OCI-LY7 (cell line): ENCODE measurements around the gene MAP7D2. TPM values are rescaled to one million over a fixed set of nuclear protein-coding genes. Genes with fewer than 3 reads are reported as not detected.
"Not testable (repeated sequence)": the region's sequence is repeated elsewhere in the genome, so short reads cannot be mapped to it uniquely, and the experiment has no call there.

ENCODE experiments used
- BruUV-seq: library from RNA; stranded (reverse); fragments of 400-500 nt; replicated peaks from 2 replicates; lab custom pipeline; 2021; lab: Mats Ljungman, UMichigan
- CTCF ChIA-PET: fragments of 300-600 bp; sonication (Branson Sonifier 250); formaldehyde crosslinking; loops from one replicate; lab custom pipeline; 2022; ENCODE audit warnings: antibody characterized with exemption; ENCODE audit not compliant: unreplicated experiment; lab: Charles Lee
- POLR2A ChIA-PET: fragments of 300-600 bp; sonication (Branson Sonifier 250); formaldehyde crosslinking; loops from one replicate; lab custom pipeline; 2022; ENCODE audit warnings: antibody characterized with exemption; lab: Charles Lee
- DNase-seq: peaks from one replicate; pipeline ENCODE4 v3.0.0-alpha.2; 2015; ENCODE audit warnings: low spot score
- H2AFZ ChIP-seq: fragments of 200-600 bp; sonication (generic), shearing (Covaris generic); 2 replicates; pipeline ENCODE4 v1.6.1; 2014; ENCODE audit warnings: mild to moderate bottlenecking, antibody characterized with exemption, low read length, moderate library complexity
- H3K27ac ChIP-seq: fragments of 200-600 bp; sonication (generic); 2 replicates; pipeline ENCODE4 v1.5.1; 2014; ENCODE audit warnings: mixed run types, low read depth, mild to moderate bottlenecking, moderate library complexity, low read length, inconsistent platforms; ENCODE audit not compliant: poor library complexity, severe bottlenecking
- H3K36me3 ChIP-seq: fragments of 200-600 bp; sonication (generic); 2 replicates; pipeline ENCODE4 v1.6.1; 2014; ENCODE audit warnings: mild to moderate bottlenecking, antibody characterized with exemption, low read length, moderate library complexity, mixed read lengths; ENCODE audit not compliant: insufficient read depth
- H3K4me1 ChIP-seq: fragments of 200-600 bp; sonication (generic); 2 replicates; pipeline ENCODE4 v1.5.1; 2014; ENCODE audit warnings: mild to moderate bottlenecking, low read length; ENCODE audit not compliant: insufficient read depth, poor library complexity, severe bottlenecking
- H3K4me2 ChIP-seq: fragments of 200-600 bp; sonication (generic); 2 replicates; pipeline ENCODE4 v1.6.1; 2014; ENCODE audit warnings: mild to moderate bottlenecking, low read length
- H3K4me3 ChIP-seq: fragments of 200-600 bp; sonication (generic); 2 replicates; pipeline ENCODE4 v1.5.1; 2014; ENCODE audit warnings: mild to moderate bottlenecking, low read depth, low read length; ENCODE audit not compliant: poor library complexity, severe bottlenecking
- H3K79me2 ChIP-seq: fragments of 200-600 bp; sonication (generic); 2 replicates; pipeline ENCODE4 v1.6.1; 2016; ENCODE audit warnings: low read depth, mild to moderate bottlenecking, low read length, moderate library complexity, mixed read lengths; ENCODE audit not compliant: insufficient read depth
- H3K9me2 ChIP-seq: fragments of 200-600 bp; sonication (generic); 2 replicates; pipeline ENCODE4 v1.6.1; 2016; ENCODE audit warnings: mild to moderate bottlenecking, low read length, mixed read lengths; ENCODE audit not compliant: insufficient read depth
- H3K9me3 ChIP-seq: fragments of 200-600 bp; sonication (generic); 2 replicates; pipeline ENCODE4 v1.6.1; 2014; ENCODE audit warnings: mild to moderate bottlenecking, mixed run types, low read length, mixed read lengths
- H4K20me1 ChIP-seq: fragments of 200-600 bp; sonication (generic); 2 replicates; pipeline ENCODE4 v1.6.1; 2014; ENCODE audit warnings: mild to moderate bottlenecking, antibody characterized with exemption, low read length, moderate library complexity, mixed read lengths; ENCODE audit not compliant: insufficient read depth
- CTCF ChIP-seq: fragments of 200-600 bp; sonication (generic); conservative IDR thresholded peaks from 2 replicates; pipeline ENCODE4 v1.5.1; 2014; ENCODE audit warnings: mild to moderate bottlenecking, antibody characterized with exemption, low read length, moderate library complexity, mixed read lengths
- EZH2phosphoT487 ChIP-seq: fragments of 200-600 bp; sonication (generic); IDR thresholded peaks from 2 replicates; pipeline ENCODE4 v1.6.1; 2018; ENCODE audit warnings: low read depth, borderline replicate concordance, mild to moderate bottlenecking, mixed run types, antibody characterized with exemption, low read length, moderate library complexity, mixed read lengths
- intact Hi-C: fragments of 100-400 bp; cut with micrococcal nuclease; formaldehyde crosslinking; loops from one replicate; pipeline ENCODE4 v1.10.0; 2022; ENCODE audit not compliant: unreplicated experiment
- total RNA-seq, 2 experiments: library from RNA; depleted of rRNA in 1 of 2; stranded (reverse); fragments of >200 nt in 1 of 2; shearing (Covaris generic) in 1 of 2; gene quantifications; 2 replicates each; pipeline ENCODE4 v1.2.3, GENCODE V29; 2014 to 2022

Gene MAP7D2
- total RNA-seq, 2 experiments from 2014 or later = 0.13 TPM; not detected in 1

GRCh38 chrX:20127440-20127839, 10.7 kb upstream of the MAP7D2 start:
- H3K79me2 ChIP-seq, H3K27ac ChIP-seq, CTCF ChIA-PET, H3K4me1 ChIP-seq, H3K9me3 ChIP-seq, H4K20me1 ChIP-seq, intact Hi-C loops, DNase-seq, H2AFZ ChIP-seq, H3K4me3 ChIP-seq, POLR2A ChIA-PET, H3K9me2 ChIP-seq, H3K4me2 ChIP-seq: not testable (repeated sequence)
- BruUV-seq = TSS peak; percentile 63
- peak; percentile 48 for TF ChIP-seq CTCF
- peaks cover 56% of the 10 kb centered on the region for H3K36me3 ChIP-seq

- BruUV-seq, H3K4me3 ChIP-seq, H3K9me3 ChIP-seq, POLR2A ChIA-PET, H2AFZ ChIP-seq, H4K20me1 ChIP-seq, H3K79me2 ChIP-seq, H3K4me2 ChIP-seq, H3K9me2 ChIP-seq, H3K4me1 ChIP-seq, CTCF ChIA-PET, H3K27ac ChIP-seq, DNase-seq, intact Hi-C loops: not testable (repeated sequence)
- H3K36me3 ChIP-seq = peaks cover 50% of the 10 kb centered on the region
Observed at GRCh38 chrX:20126833-20127232, 10.1 kb upstream of the MAP7D2 start.

- Histone ChIP-seq H3K9me2 (no peaks in the 10 kb centered on the region), H2AFZ (no peak overlapping the region), H3K36me3 (peaks cover 35% of the 10 kb centered on the region), H3K4me3 (no peak overlapping the region), H3K79me2 (no peaks in the 10 kb centered on the region), H3K27ac (no peak overlapping the region), H3K4me1 (no peaks in the 10 kb centered on the region), H4K20me1 (no peaks in the 10 kb centered on the region), H3K9me3 (no peaks in the 10 kb centered on the region), H3K4me2 (no peak overlapping the region)
- BruUV-seq = no TSS peak
- TF ChIP-seq CTCF = no peak
- no peak for TF ChIP-seq EZH2phosphoT487
- POLR2A ChIA-PET = no interaction called here
- intact Hi-C loops = no loop called here
- no peak for DNase-seq
- CTCF ChIA-PET = no interaction called here
Observed at GRCh38 chrX:20124964-20125363, 8.3 kb upstream of the MAP7D2 start.
